Caco-2 (cell line): ENCODE measurements around the gene RBX1. TPM values are rescaled to one million over a fixed set of nuclear protein-coding genes. Genes with fewer than 3 reads are reported as not detected.

Source experiments
- BruUV-seq: library from RNA; stranded (reverse); fragments of 400-500 nt; replicated peaks from 2 replicates; lab custom pipeline; 2021; lab: Mats Ljungman, UMichigan
- CTCF ChIA-PET: fragments of 300-600 bp; sonication (Branson Sonifier 250); formaldehyde crosslinking; loops from one replicate; lab custom pipeline; 2022; ENCODE audit warnings: antibody characterized with exemption; lab: Charles Lee
- POLR2A ChIA-PET: fragments of 300-600 bp; sonication (Branson Sonifier 250); formaldehyde crosslinking; loops from one replicate; lab custom pipeline; 2022; ENCODE audit warnings: antibody characterized with exemption; lab: Charles Lee
- DNase-seq, 2 experiments: peaks; one replicate each; pipeline versions ENCODE4 v3.0.0 to v3.0.0-alpha.2; 2020 to 2022
- H3K27me3 ChIP-seq: replicated peaks from 2 replicates; pipeline ENCODE4 v1.6.0; 2011; ENCODE audit warnings: low read length; ENCODE audit not compliant: control insufficient read depth, insufficient read depth
- H3K36me3 ChIP-seq: 2 replicates; pipeline ENCODE4 v1.5.1; 2011; ENCODE audit warnings: low read length; ENCODE audit not compliant: control insufficient read depth, insufficient read depth
- H3K4me1 ChIP-seq: fragments of 250-450 bp; sonication (Bioruptor Pico); 2 replicates; pipeline ENCODE4 v1.5.1; 2020; ENCODE audit warnings: mild to moderate bottlenecking
- H3K4me3 ChIP-seq: 2 replicates; pipeline ENCODE4 v1.5.1; 2011; ENCODE audit warnings: low read depth, mild to moderate bottlenecking, control low read depth, low read length
- H3K9me3 ChIP-seq: fragments of 250-450 bp; sonication (Bioruptor Pico); 2 replicates; pipeline ENCODE4 v1.5.1; 2020; ENCODE audit warnings: mild to moderate bottlenecking, moderate library complexity
- H3K27ac Mint-ChIP-seq: one replicate; pipeline ENCODE4 v1.8.0; 2022; ENCODE audit warnings: mixed read lengths; ENCODE audit not compliant: unreplicated experiment
- H3K27me3 Mint-ChIP-seq: one replicate; pipeline ENCODE4 v1.8.0; 2022; ENCODE audit warnings: mixed read lengths; ENCODE audit not compliant: insufficient read depth, unreplicated experiment
- H3K36me3 Mint-ChIP-seq: one replicate; pipeline ENCODE4 v1.8.0; 2022; ENCODE audit warnings: mild to moderate bottlenecking, mixed read lengths; ENCODE audit not compliant: insufficient read depth, unreplicated experiment
- H3K4me1 Mint-ChIP-seq: one replicate; pipeline ENCODE4 v1.8.0; 2022; ENCODE audit warnings: low read depth, mixed read lengths; ENCODE audit not compliant: unreplicated experiment
- H3K4me3 Mint-ChIP-seq: one replicate; pipeline ENCODE4 v1.8.0; 2022; ENCODE audit warnings: mild to moderate bottlenecking, moderate library complexity, mixed read lengths; ENCODE audit not compliant: unreplicated experiment
- H3K9me3 Mint-ChIP-seq: one replicate; pipeline ENCODE4 v1.8.0; 2022; ENCODE audit warnings: mixed read lengths; ENCODE audit not compliant: unreplicated experiment
- intact Hi-C: fragments of 100-400 bp; cut with micrococcal nuclease; formaldehyde crosslinking; loops from one replicate; pipeline ENCODE4 v1.10.0; 2022; ENCODE audit not compliant: unreplicated experiment
- total RNA-seq: library from RNA; stranded (reverse); gene quantifications from 2 replicates; pipeline ENCODE4 v1.2.3, GENCODE V29; 2022
- TF ChIP-seq, protein P1 (sequence below), 2 experiments: fragments of 200-600 bp in 1 of 2; IDR thresholded peaks; 1 replicate in 1 of 2; 2 replicates in 1 of 2; pipeline versions ENCODE4 v1.5.1 to v1.8.0; 2011 to 2022; ENCODE audit warnings: antibody characterized with exemption in 1 of 2, control low read depth in 1 of 2, inconsistent platforms in 1 of 2, low read depth in 1 of 2, low read length in 1 of 2, mild to moderate bottlenecking in 1 of 2, moderate library complexity in 1 of 2; ENCODE audit not compliant: insufficient read depth in 1 of 2, severe bottlenecking in 1 of 2, unreplicated experiment in 1 of 2

RBX1 gene
- total RNA-seq, 1 experiment from 2014 or later, result 70.0 TPM

DNA sequence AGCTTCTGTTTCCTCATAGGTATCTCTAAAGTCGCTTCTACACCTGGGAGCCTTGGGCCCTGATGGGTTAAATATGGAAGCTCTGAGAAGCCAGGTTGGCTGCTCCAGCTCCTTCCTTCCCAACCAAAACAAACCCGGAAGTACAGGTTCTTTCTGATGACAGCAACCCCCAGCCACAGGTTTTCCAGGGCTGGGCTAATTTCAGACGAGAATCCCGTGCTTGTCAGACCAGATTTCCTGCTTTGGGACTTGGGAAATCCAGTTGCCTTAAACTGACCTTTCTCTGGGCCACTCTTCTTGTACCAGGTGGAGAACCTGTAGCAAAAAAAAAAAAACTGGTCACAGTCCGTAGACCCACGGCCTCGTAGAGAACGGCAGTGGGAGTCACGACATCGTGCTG, 51.9 kb downstream of the RBX1 start:
- Mint-ChIP-seq H3K36me3 (no peaks in the 10 kb centered on the region), H3K27ac (peak overlapping the region; percentile 77), H3K9me3 (peaks cover 10% of the 10 kb centered on the region), H3K27me3 (no peaks in the 10 kb centered on the region), H3K4me1 (peaks cover 21% of the 10 kb centered on the region), H3K4me3 (peak overlapping the region; percentile 33)
- no peaks in the 10 kb centered on the region for H3K27me3 ChIP-seq
- ChIA-PET CTCF (interaction anchor here (0.5 to 2.0 kb wide), 5 partner anchors 19 to 921 kb away, joined by 4 to 6 read pairs (median 4); no protein-coding TSS in a partner anchor), POLR2A (interaction anchor here (0.6 to 1.7 kb wide), 6 partner anchors 11 to 283 kb away, joined by 3 to 21 read pairs (median 6); partner anchors contain the start of genes RANGAP1 and RBX1)
- peak overlapping the region; percentile 21 for H3K4me3 ChIP-seq
- BruUV-seq, result no TSS peak
- peak; percentile 88 to 89 for DNase-seq
- TF ChIP-seq, protein P1, sequence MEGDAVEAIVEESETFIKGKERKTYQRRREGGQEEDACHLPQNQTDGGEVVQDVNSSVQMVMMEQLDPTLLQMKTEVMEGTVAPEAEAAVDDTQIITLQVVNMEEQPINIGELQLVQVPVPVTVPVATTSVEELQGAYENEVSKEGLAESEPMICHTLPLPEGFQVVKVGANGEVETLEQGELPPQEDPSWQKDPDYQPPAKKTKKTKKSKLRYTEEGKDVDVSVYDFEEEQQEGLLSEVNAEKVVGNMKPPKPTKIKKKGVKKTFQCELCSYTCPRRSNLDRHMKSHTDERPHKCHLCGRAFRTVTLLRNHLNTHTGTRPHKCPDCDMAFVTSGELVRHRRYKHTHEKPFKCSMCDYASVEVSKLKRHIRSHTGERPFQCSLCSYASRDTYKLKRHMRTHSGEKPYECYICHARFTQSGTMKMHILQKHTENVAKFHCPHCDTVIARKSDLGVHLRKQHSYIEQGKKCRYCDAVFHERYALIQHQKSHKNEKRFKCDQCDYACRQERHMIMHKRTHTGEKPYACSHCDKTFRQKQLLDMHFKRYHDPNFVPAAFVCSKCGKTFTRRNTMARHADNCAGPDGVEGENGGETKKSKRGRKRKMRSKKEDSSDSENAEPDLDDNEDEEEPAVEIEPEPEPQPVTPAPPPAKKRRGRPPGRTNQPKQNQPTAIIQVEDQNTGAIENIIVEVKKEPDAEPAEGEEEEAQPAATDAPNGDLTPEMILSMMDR (IDR thresholded peaks at IDR 0.05; ENCODE audit: insufficient read depth in 1 of 2, low read depth in 1 of 2, low read length in 1 of 2, severe bottlenecking in 1 of 2, unreplicated experiment in 1 of 2), result no peak
- intact Hi-C loops, result loop anchor here (1.0 to 2.0 kb wide), 2 partner anchors 52 to 88 kb away; partner anchors contain the start of gene RBX1
- H3K4me1 ChIP-seq, result peaks cover 18% of the 10 kb centered on the region
- no peaks in the 10 kb centered on the region for H3K9me3 ChIP-seq
- no peaks in the 10 kb centered on the region for H3K36me3 ChIP-seq

DNA sequence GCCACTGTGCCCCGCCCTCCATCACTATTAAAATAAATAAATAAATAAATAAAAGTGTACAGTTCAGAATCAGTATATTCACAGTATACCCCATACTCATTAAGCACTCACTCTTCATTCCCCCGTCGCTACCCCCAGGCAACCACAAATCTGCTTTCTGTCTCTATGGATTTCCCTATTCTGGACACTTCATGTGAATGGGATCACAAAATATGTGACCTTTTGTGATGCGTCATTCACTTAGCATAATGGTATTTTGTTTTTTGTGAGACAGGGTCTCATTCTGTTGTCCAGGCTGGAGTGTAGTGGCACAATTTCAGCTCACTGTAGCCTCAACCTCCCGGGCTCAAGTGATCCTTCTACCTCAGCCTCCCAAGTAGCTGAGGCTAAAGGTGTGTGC, 52.8 kb downstream of the RBX1 start:
- CTCF ChIA-PET, result no interaction called here
- peaks cover 10% of the 10 kb centered on the region for H3K9me3 Mint-ChIP-seq

GRCh38 chr22:41009222-41009948, 58.2 kb downstream of the RBX1 start:
- Histone ChIP-seq H3K4me1 (no peaks in the 10 kb centered on the region), H3K9me3 (no peaks in the 10 kb centered on the region), H3K27me3 (no peaks in the 10 kb centered on the region), H3K36me3 (no peaks in the 10 kb centered on the region), H3K4me3 (no peak overlapping the region)
- DNase-seq, result no peak
- BruUV-seq, result no TSS peak
- CTCF ChIA-PET, result no interaction called here
- H3K9me3 Mint-ChIP-seq, result no peaks in the 10 kb centered on the region
- H3K4me1 Mint-ChIP-seq, result no peaks in the 10 kb centered on the region
- intact Hi-C loops, result no loop called here
- H3K4me3 Mint-ChIP-seq, result no peak overlapping the region
- POLR2A ChIA-PET, result interaction anchor here (1.4 kb wide), 1 partner anchor 13 kb away, joined by 3 read pairs; no protein-coding TSS in a partner anchor
- H3K27ac Mint-ChIP-seq, result no peak overlapping the region
- TF ChIP-seq, protein P1 (IDR thresholded peaks at IDR 0.05; ENCODE audit: insufficient read depth in 1 of 2, low read depth in 1 of 2, low read length in 1 of 2, severe bottlenecking in 1 of 2, unreplicated experiment in 1 of 2), result no peak
- H3K27me3 Mint-ChIP-seq, result no peaks in the 10 kb centered on the region
- no peaks in the 10 kb centered on the region for H3K36me3 Mint-ChIP-seq

More for the DNA sequence above, 52.8 kb downstream of the RBX1 start:
- no peaks in the 10 kb centered on the region for H3K27me3 ChIP-seq
- intact Hi-C loops, result loop anchor here (1.0 to 2.0 kb wide), 2 partner anchors 53 to 87 kb away; partner anchors contain the start of gene RBX1
- peak overlapping the region; percentile 61 for H3K4me3 Mint-ChIP-seq
- H3K36me3 ChIP-seq, result no peaks in the 10 kb centered on the region
- H3K4me1 ChIP-seq, result peaks cover 18% of the 10 kb centered on the region
- no peaks in the 10 kb centered on the region for H3K9me3 ChIP-seq
- DNase-seq, result no peak
- TF ChIP-seq, protein P1 (IDR thresholded peaks at IDR 0.05; ENCODE audit: insufficient read depth in 1 of 2, low read depth in 1 of 2, low read length in 1 of 2, severe bottlenecking in 1 of 2, unreplicated experiment in 1 of 2), result no peak
- POLR2A ChIA-PET, result interaction anchor here (1.7 kb wide), 2 partner anchors 18 to 53 kb away, joined by 12 to 21 read pairs; partner anchors contain the start of gene RBX1
- BruUV-seq, result no TSS peak
- peak overlapping the region; percentile 67 for H3K27ac Mint-ChIP-seq
- no peaks in the 10 kb centered on the region for H3K27me3 Mint-ChIP-seq
- no peaks in the 10 kb centered on the region for H3K36me3 Mint-ChIP-seq
- H3K4me1 Mint-ChIP-seq, result peaks cover 21% of the 10 kb centered on the region
- no peak overlapping the region for H3K4me3 ChIP-seq
